SK-N-DZ (cell line): ENCODE results near the gene TNP2.
"Not testable (repeated sequence)": the region's sequence is repeated elsewhere in the genome, so short reads cannot be mapped to it uniquely, and the experiment has no call there.

Experiments used
- DNase-seq: peaks from one replicate; pipeline ENCODE4 v3.0.0-alpha.2; 2015; ENCODE audit warnings: low spot score
- small RNA-seq, 2 experiments: library from RNA; depleted of rRNA; stranded (forward); fragments of <200 nt; gene quantifications; one replicate each; pipeline ENCODE3, GENCODE V24; 2014

Gene TNP2

DNA sequence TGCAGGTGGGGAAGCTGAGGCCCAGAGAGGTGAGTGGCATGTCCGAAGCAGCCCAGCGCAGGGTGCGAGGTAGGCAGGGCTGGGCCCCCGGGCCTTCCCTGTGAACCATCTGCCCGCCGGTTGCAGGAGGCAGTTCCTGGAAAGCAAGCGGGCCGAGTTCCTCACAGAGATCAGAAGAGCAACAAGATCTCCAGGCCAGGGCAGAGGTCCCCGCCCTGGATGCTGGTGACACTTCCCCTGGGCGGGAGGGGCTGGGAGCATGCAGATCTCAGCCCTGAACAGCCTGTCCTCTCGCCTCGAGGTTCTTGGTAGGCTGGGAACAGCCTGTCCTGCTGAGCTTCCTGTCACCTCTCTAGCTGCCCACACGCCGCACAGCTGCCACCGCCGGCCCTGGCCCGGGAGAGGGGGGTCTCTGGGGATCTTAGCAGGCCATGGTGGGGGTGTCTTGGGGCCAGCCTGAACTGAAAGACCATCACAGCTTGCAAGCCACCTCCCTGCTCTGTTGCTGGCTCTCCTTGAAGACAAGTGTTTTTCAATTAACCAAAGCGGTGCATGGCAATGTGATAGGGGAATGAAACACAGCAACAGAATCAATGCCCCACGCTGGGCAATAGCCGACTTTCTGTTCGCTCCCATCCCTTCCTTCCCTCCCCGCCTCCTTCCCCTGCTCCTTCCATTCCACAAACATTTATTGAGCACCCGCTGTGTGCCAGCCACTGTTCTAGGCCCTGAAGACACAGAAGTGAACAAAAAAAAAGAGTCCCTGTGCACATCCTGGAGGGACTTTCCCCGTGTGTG is 44.8 kb downstream of the TNP2 start:
- no peak for DNase-seq

GRCh38 chr16:11220507-11220906 is 48.6 kb downstream of the TNP2 start:
- DNase-seq, result not testable (repeated sequence)

GRCh38 chr16:11219178-11219577 is 49.9 kb downstream of the TNP2 start:
- DNase-seq, result no peak

- no peak for DNase-seq
These were observed 50.5 kb downstream of the TNP2 start for GRCh38 chr16:11218604-11218962.

Small RNA genes within 50 kb of the gene (small RNA-seq; reads per million reads assigned to genes)
- gene MIR548H2, result 0 reads per million in 2 experiments
- gene RF00019, result 0 reads per million in 2 experiments
- gene RF00554, result 0 reads per million in 2 experiments
